Keratinocyte (primary cell): ENCODE measurements around the gene PCYT1B. TPM values are rescaled to one million over a fixed set of nuclear protein-coding genes. Genes with fewer than 3 reads are reported as not detected.

Experiments used
- DNase-seq: peaks from one replicate; pipeline ENCODE4 v3.0.0-alpha.2; 2011; ENCODE audit warnings: low read depth, missing footprints, low spot score
- FAIRE-seq: peaks from 2 replicates; lab custom pipeline; 2011; peaks lifted over from hg19 to GRCh38; lab: Jason Lieb, UNC
- H2AFZ ChIP-seq: 2 replicates; pipeline ENCODE4 v1.6.0; 2012; ENCODE audit warnings: low read length, control low read depth, inconsistent platforms; ENCODE audit not compliant: control insufficient read depth
- H3K27ac ChIP-seq: 2 replicates; pipeline ENCODE4 v1.5.1; 2011; ENCODE audit warnings: low read length; ENCODE audit not compliant: control insufficient read depth, insufficient read depth
- H3K27me3 ChIP-seq: 3 replicates; pipeline ENCODE4 v1.6.0; 2011; ENCODE audit warnings: low read length; ENCODE audit not compliant: control insufficient read depth, insufficient read depth; ENCODE audit errors: extremely low read depth
- H3K36me3 ChIP-seq, 2 experiments: 2 replicates in 1 of 2; 3 replicates in 1 of 2; pipeline ENCODE4 v1.5.1; 2011; ENCODE audit warnings: low read length in 2 of 2, mild to moderate bottlenecking in 1 of 2; ENCODE audit not compliant: control insufficient read depth in 2 of 2, insufficient read depth in 2 of 2; ENCODE audit errors: extremely low read depth in 1 of 2
- H3K4me1 ChIP-seq: 3 replicates; pipeline ENCODE4 v1.5.1; 2011; ENCODE audit warnings: low read length; ENCODE audit not compliant: control insufficient read depth, insufficient read depth; ENCODE audit errors: extremely low read depth
- H3K4me2 ChIP-seq: 3 replicates; pipeline ENCODE4 v1.6.0; 2011; ENCODE audit warnings: low read depth, low read length; ENCODE audit not compliant: control insufficient read depth, insufficient read depth; ENCODE audit errors: extremely low read depth
- H3K4me3 ChIP-seq, 3 experiments: fragments of 200-600 bp in 1 of 3; sonication (generic) in 1 of 3; 2 replicates in 2 of 3; 3 replicates in 1 of 3; pipeline ENCODE4 v1.5.1; 2011 to 2016; ENCODE audit warnings: low read length in 3 of 3, mild to moderate bottlenecking in 3 of 3, control low read depth in 2 of 3, inconsistent platforms in 1 of 3, low read depth in 1 of 3, mixed read lengths in 1 of 3, mixed run types in 1 of 3, moderate library complexity in 1 of 3; ENCODE audit not compliant: control insufficient read depth in 2 of 3, insufficient read depth in 2 of 3; ENCODE audit errors: extremely low read depth in 1 of 3
- H3K79me2 ChIP-seq: 2 replicates; pipeline ENCODE4 v1.6.0; 2012; ENCODE audit warnings: low read length; ENCODE audit not compliant: control insufficient read depth, insufficient read depth
- H3K9ac ChIP-seq: 3 replicates; pipeline ENCODE4 v1.6.0; 2011; ENCODE audit warnings: low read length; ENCODE audit not compliant: control insufficient read depth, insufficient read depth; ENCODE audit errors: extremely low read depth
- H3K9me1 ChIP-seq: 3 replicates; pipeline ENCODE4 v1.6.0; 2011; ENCODE audit warnings: low read length; ENCODE audit not compliant: control insufficient read depth, insufficient read depth; ENCODE audit errors: extremely low read depth
- H3K9me3 ChIP-seq: 2 replicates; pipeline ENCODE4 v1.5.1; 2012; ENCODE audit warnings: low read depth, low read length; ENCODE audit not compliant: control insufficient read depth
- H4K20me1 ChIP-seq: 3 replicates; pipeline ENCODE4 v1.6.0; 2011; ENCODE audit warnings: low read length; ENCODE audit not compliant: control insufficient read depth, insufficient read depth; ENCODE audit errors: extremely low read depth
- CTCF ChIP-seq, 3 experiments: IDR thresholded peaks in 1 of 3; conservative IDR thresholded peaks in 1 of 3; optimal IDR thresholded peaks in 1 of 3; 2 replicates in 2 of 3; 3 replicates in 1 of 3; pipeline versions ENCODE3 to v1.5.1; 2011; ENCODE audit warnings: low read length in 3 of 3, mild to moderate bottlenecking in 3 of 3, moderate library complexity in 2 of 3, control low read depth in 1 of 3, inconsistent platforms in 1 of 3; ENCODE audit not compliant: insufficient read depth in 2 of 3; ENCODE audit errors: extremely low read depth in 1 of 3
- EZH2 ChIP-seq: IDR thresholded peaks from one replicate; pipeline ENCODE4 v1.6.1; 2012; ENCODE audit warnings: inconsistent platforms, mild to moderate bottlenecking, low read length, moderate library complexity
- dilution Hi-C: fragments of 300-500 bp; cut with MboI; formaldehyde crosslinking; loops from one replicate; pipeline ENCODE4 v1.7.0; 2020; ENCODE audit warnings: low sequenced_read_pairs; ENCODE audit not compliant: extremely low pct_ligation_motif_present
- polyA plus RNA-seq, 5 experiments: library from polyadenylated mRNA; depleted of rRNA in 3 of 5; stranded (reverse) in 3 of 5; stranded (forward) in 1 of 5; unstranded in 1 of 5; fragments of >200 nt; gene quantifications; 1 replicate in 1 of 5; 2 replicates in 3 of 5; 3 replicates in 1 of 5; pipeline versions ENCODE4 v1.2.1 to v1.2.3, GENCODE V29; 2011 to 2012; ENCODE audit warnings: missing spikeins in 2 of 5, low read depth in 1 of 5, low replicate concordance in 1 of 5

PCYT1B gene
- polyA plus RNA-seq, 1 donor (not counting 4 experiments of a cell fraction or from before 2014, with no cell fraction given): 3.7 TPM

- no peak for TF ChIP-seq CTCF (optimal IDR thresholded peaks at IDR 0.05 in 1 of 3, IDR thresholded peaks at IDR 0.05 in 1 of 3, conservative IDR thresholded peaks at IDR 0.05 in 1 of 3; ENCODE audit: extremely low read depth in 1 of 3, insufficient read depth in 2 of 3, low read length in 3 of 3)
- no peak for TF ChIP-seq EZH2
Observed at GRCh38 chrX:24567169-24567568, 80.0 kb downstream of the PCYT1B start.

GRCh38 chrX:24566240-24566639 lies 80.9 kb downstream of the PCYT1B start:
- H2AFZ ChIP-seq: no peak overlapping the region
- no peak for DNase-seq
- no peaks in the 10 kb centered on the region for H4K20me1 ChIP-seq
- H3K4me3 ChIP-seq: no peak overlapping the region
- TF ChIP-seq EZH2: no peak
- no peak for TF ChIP-seq CTCF (optimal IDR thresholded peaks at IDR 0.05 in 1 of 3, IDR thresholded peaks at IDR 0.05 in 1 of 3, conservative IDR thresholded peaks at IDR 0.05 in 1 of 3; ENCODE audit: extremely low read depth in 1 of 3, insufficient read depth in 2 of 3, low read length in 3 of 3)
- no peaks in the 10 kb centered on the region for H3K9me1 ChIP-seq
- H3K27ac ChIP-seq: no peak overlapping the region
- no peak for FAIRE-seq
- H3K27me3 ChIP-seq: no peaks in the 10 kb centered on the region
- no peaks in the 10 kb centered on the region for H3K4me1 ChIP-seq
- no peaks in the 10 kb centered on the region for H3K79me2 ChIP-seq
- H3K36me3 ChIP-seq: no peaks in the 10 kb centered on the region
- no peaks in the 10 kb centered on the region for H3K9me3 ChIP-seq
- H3K4me2 ChIP-seq: no peak overlapping the region
- dilution Hi-C loops: no loop called here
- H3K9ac ChIP-seq: no peak overlapping the region

More at GRCh38 chrX:24567169-24567568, 80.0 kb downstream of the PCYT1B start:
- no peaks in the 10 kb centered on the region for H3K79me2 ChIP-seq
- no peaks in the 10 kb centered on the region for H3K27me3 ChIP-seq
- DNase-seq (no peak), FAIRE-seq (no peak)
- no peak overlapping the region for H3K9ac ChIP-seq
- no peaks in the 10 kb centered on the region for H3K9me3 ChIP-seq
- H3K4me3 ChIP-seq: no peak overlapping the region
- dilution Hi-C loops: no loop called here
- H2AFZ ChIP-seq: no peak overlapping the region
- H3K4me1 ChIP-seq: no peaks in the 10 kb centered on the region
- no peaks in the 10 kb centered on the region for H3K9me1 ChIP-seq
- H3K4me2 ChIP-seq: no peak overlapping the region
- H3K36me3 ChIP-seq: no peaks in the 10 kb centered on the region
- no peak overlapping the region for H3K27ac ChIP-seq
- H4K20me1 ChIP-seq: no peaks in the 10 kb centered on the region
